GM19463 (cell line): ENCODE measurements around the gene SLC25A13.

ENCODE experiments used
- ATAC-seq: cut with Tn5 transposase; IDR thresholded peaks from one replicate; pipeline ENCODE4 v1.9.1; 2021; ENCODE audit warnings: mild to moderate bottlenecking, moderate library complexity; ENCODE audit not compliant: unreplicated experiment

Gene SLC25A13

GRCh38 chr7:96326752-96327151 lies 4.9 kb upstream of the SLC25A13 start:
- peak; percentile 21 for ATAC-seq

- no peak for ATAC-seq
Observed at GRCh38 chr7:96322847-96323461, 1.1 kb upstream of the SLC25A13 start.

- no peak for ATAC-seq
Observed at GRCh38 chr7:96322373-96322695, 436 bp upstream of the SLC25A13 start.

GRCh38 chr7:96321031-96321657 lies 754 bp downstream of the SLC25A13 start:
- ATAC-seq, result peak; percentile 33

GRCh38 chr7:96320442-96320841 lies 1.5 kb downstream of the SLC25A13 start:
- peak; percentile 35 for ATAC-seq

- no peak for ATAC-seq
Observed at GRCh38 chr7:96319439-96319838, 2.5 kb downstream of the SLC25A13 start.

- no peak for ATAC-seq
Observed at GRCh38 chr7:96316949-96317348, 4.9 kb downstream of the SLC25A13 start.

- ATAC-seq, result no peak
Observed at GRCh38 chr7:96315125-96315512, 6.8 kb downstream of the SLC25A13 start.

GRCh38 chr7:96314402-96315124 lies 7.3 kb downstream of the SLC25A13 start:
- ATAC-seq, result no peak

- ATAC-seq, result no peak
Observed at GRCh38 chr7:96313940-96314339, 8.0 kb downstream of the SLC25A13 start.

- no peak for ATAC-seq
Observed at GRCh38 chr7:96312502-96312901, 9.4 kb downstream of the SLC25A13 start.

GRCh38 chr7:96311967-96312366 lies 9.9 kb downstream of the SLC25A13 start:
- ATAC-seq, result no peak

- no peak for ATAC-seq
Observed at GRCh38 chr7:96310110-96310509, 11.8 kb downstream of the SLC25A13 start.

GRCh38 chr7:96308950-96309263 lies 13.0 kb downstream of the SLC25A13 start:
- ATAC-seq, result no peak

GRCh38 chr7:96308253-96308949 lies 13.5 kb downstream of the SLC25A13 start:
- no peak for ATAC-seq

- no peak for ATAC-seq
Observed at GRCh38 chr7:96306385-96307125, 15.3 kb downstream of the SLC25A13 start.

- no peak for ATAC-seq
Observed at GRCh38 chr7:96305915-96306314, 16.0 kb downstream of the SLC25A13 start.

GRCh38 chr7:96304573-96304972 lies 17.3 kb downstream of the SLC25A13 start:
- no peak for ATAC-seq

GRCh38 chr7:96303686-96304443 lies 18.0 kb downstream of the SLC25A13 start:
- ATAC-seq, result no peak

GRCh38 chr7:96303105-96303685 lies 18.7 kb downstream of the SLC25A13 start:
- ATAC-seq, result no peak
